GM18873 (cell line): ENCODE results near the gene COL4A1.
"Not testable (repeated sequence)": the region's sequence is repeated elsewhere in the genome, so short reads cannot be mapped to it uniquely, and the experiment has no call there.

Source experiments
- ATAC-seq: cut with Tn5 transposase; IDR thresholded peaks from one replicate; pipeline ENCODE4 v1.9.1; 2021; ENCODE audit warnings: mild to moderate bottlenecking, moderate library complexity, moderate number of reproducible peaks; ENCODE audit not compliant: unreplicated experiment, low FRiP score

COL4A1 gene

GRCh38 chr13:110326263-110326904 is 19.4 kb upstream of the COL4A1 start:
- no peak for ATAC-seq

- ATAC-seq: no peak
Observed at GRCh38 chr13:110324026-110324749, 17.2 kb upstream of the COL4A1 start.

- no peak for ATAC-seq
Observed at GRCh38 chr13:110323172-110323891, 16.4 kb upstream of the COL4A1 start.

GRCh38 chr13:110322828-110323171 is 15.8 kb upstream of the COL4A1 start:
- no peak for ATAC-seq

GRCh38 chr13:110322126-110322827 is 15.3 kb upstream of the COL4A1 start:
- no peak for ATAC-seq

- ATAC-seq: not testable (repeated sequence)
Observed at GRCh38 chr13:110321573-110321972, 14.6 kb upstream of the COL4A1 start.

GRCh38 chr13:110320645-110321044 is 13.7 kb upstream of the COL4A1 start:
- ATAC-seq: no peak

GRCh38 chr13:110319774-110320509 is 13.0 kb upstream of the COL4A1 start:
- no peak for ATAC-seq

GRCh38 chr13:110319397-110319773 is 12.4 kb upstream of the COL4A1 start:
- ATAC-seq: no peak

GRCh38 chr13:110318920-110319319 is 12.0 kb upstream of the COL4A1 start:
- no peak for ATAC-seq

- no peak for ATAC-seq
Observed at GRCh38 chr13:110317496-110318195, 10.7 kb upstream of the COL4A1 start.

- ATAC-seq: no peak
Observed at GRCh38 chr13:110317093-110317492, 10.1 kb upstream of the COL4A1 start.

- no peak for ATAC-seq
Observed at GRCh38 chr13:110316196-110316595, 9.2 kb upstream of the COL4A1 start.

GRCh38 chr13:110314516-110315245 is 7.7 kb upstream of the COL4A1 start:
- ATAC-seq: no peak

GRCh38 chr13:110313733-110314132 is 6.8 kb upstream of the COL4A1 start:
- ATAC-seq: not testable (repeated sequence)

GRCh38 chr13:110313261-110313660 is 6.3 kb upstream of the COL4A1 start:
- not testable (repeated sequence) for ATAC-seq

GRCh38 chr13:110312339-110313031 is 5.5 kb upstream of the COL4A1 start:
- no peak for ATAC-seq
